Kasumi-1 (cell line): ENCODE measurements around the gene NAP1L4.

Experiments used
- DNase-seq, 2 experiments: peaks; one replicate each; lab custom pipeline; 2025; lab: John Stamatoyannopoulos, UW

Gene NAP1L4

GRCh38 chr11:2904153-2905052, 87.7 kb downstream of the NAP1L4 start:
- no peak for DNase-seq

GRCh38 chr11:2903672-2904011, 88.5 kb downstream of the NAP1L4 start:
- no peak for DNase-seq

- DNase-seq = no peak
Observed at GRCh38 chr11:2902784-2903671, 89.1 kb downstream of the NAP1L4 start.

- peak; percentile 93 to 94 for DNase-seq
Observed at GRCh38 chr11:2901854-2902783, 90.0 kb downstream of the NAP1L4 start.

GRCh38 chr11:2901196-2901796, 90.8 kb downstream of the NAP1L4 start:
- no peak for DNase-seq

- DNase-seq = peak; percentile 60 to 75
Observed at GRCh38 chr11:2899080-2899783, 92.9 kb downstream of the NAP1L4 start.

GRCh38 chr11:2898366-2899079, 93.6 kb downstream of the NAP1L4 start:
- DNase-seq = peak; percentile 90 to 93

GRCh38 chr11:2897048-2897447, 95.1 kb downstream of the NAP1L4 start:
- DNase-seq = no peak

GRCh38 chr11:2896047-2896446, 96.1 kb downstream of the NAP1L4 start:
- no peak for DNase-seq
